HEK293 (cell line): ENCODE results near the gene TMC6.

Experiments used
- BCL11A ChIP-seq: fragments of 450-650 bp; formaldehyde crosslinking; IDR thresholded peaks from 2 replicates; pipeline ENCODE4 v1.5.1; 2016; ENCODE audit warnings: low read depth, missing biosample characterization, missing genetic modification characterization
- EGR2 ChIP-seq: fragments of 450-650 bp; formaldehyde crosslinking; IDR thresholded peaks from 2 replicates; pipeline ENCODE4 v1.5.1; 2016; ENCODE audit warnings: low read depth, missing biosample characterization, missing genetic modification characterization
- INSM2 ChIP-seq: fragments of 450-650 bp; formaldehyde crosslinking; IDR thresholded peaks from 2 replicates; pipeline ENCODE4 v1.5.1; 2016; ENCODE audit warnings: missing biosample characterization, missing genetic modification characterization
- OSR2 ChIP-seq: fragments of 450-650 bp; formaldehyde crosslinking; IDR thresholded peaks from 2 replicates; pipeline ENCODE4 v1.5.1; 2016; ENCODE audit warnings: missing biosample characterization, missing genetic modification characterization
- RBAK ChIP-seq: fragments of 450-650 bp; formaldehyde crosslinking; IDR thresholded peaks from 2 replicates; pipeline ENCODE4 v1.5.1; 2016; ENCODE audit warnings: missing biosample characterization, missing genetic modification characterization
- SALL2 ChIP-seq: fragments of 450-650 bp; formaldehyde crosslinking; IDR thresholded peaks from 2 replicates; pipeline ENCODE4 v1.5.0; 2017; ENCODE audit warnings: missing biosample characterization, mild to moderate bottlenecking, missing genetic modification characterization, borderline replicate concordance
- ZBTB10 ChIP-seq: fragments of 450-650 bp; formaldehyde crosslinking; IDR thresholded peaks from 2 replicates; pipeline ENCODE4 v1.5.1; 2016; ENCODE audit warnings: missing biosample characterization, missing genetic modification characterization
- ZBTB26 ChIP-seq: fragments of 450-650 bp; formaldehyde crosslinking; optimal IDR thresholded peaks from 2 replicates; pipeline ENCODE3; 2016; ENCODE audit warnings: missing biosample characterization, mild to moderate bottlenecking, missing genetic modification characterization
- ZBTB6 ChIP-seq: fragments of 450-650 bp; formaldehyde crosslinking; IDR thresholded peaks from 2 replicates; pipeline ENCODE4 v1.5.1; 2017; ENCODE audit warnings: missing biosample characterization, missing genetic modification characterization
- ZFP69B ChIP-seq: fragments of 450-650 bp; formaldehyde crosslinking; IDR thresholded peaks from 2 replicates; pipeline ENCODE4 v1.5.1; 2016; ENCODE audit warnings: missing biosample characterization, missing genetic modification characterization
- ZNF146 ChIP-seq: fragments of 450-650 bp; formaldehyde crosslinking; IDR thresholded peaks from 2 replicates; pipeline ENCODE4 v1.5.1; 2016; ENCODE audit warnings: missing biosample characterization, missing genetic modification characterization
- ZNF157 ChIP-seq: fragments of 450-650 bp; formaldehyde crosslinking; IDR thresholded peaks from 2 replicates; pipeline ENCODE4 v1.5.1; 2016; ENCODE audit warnings: missing biosample characterization, missing genetic modification characterization
- ZNF16 ChIP-seq: fragments of 450-650 bp; formaldehyde crosslinking; IDR thresholded peaks from 2 replicates; pipeline ENCODE4 v1.5.1; 2016; ENCODE audit warnings: low read depth, missing biosample characterization, missing genetic modification characterization
- ZNF169 ChIP-seq: fragments of 450-650 bp; formaldehyde crosslinking; IDR thresholded peaks from 2 replicates; pipeline ENCODE4 v1.5.1; 2016; ENCODE audit warnings: missing biosample characterization, missing genetic modification characterization
- ZNF2 ChIP-seq: fragments of 450-650 bp; formaldehyde crosslinking; IDR thresholded peaks from 2 replicates; pipeline ENCODE4 v1.5.1; 2016; ENCODE audit warnings: missing biosample characterization, missing genetic modification characterization
- ZNF311 ChIP-seq: fragments of 450-650 bp; formaldehyde crosslinking; IDR thresholded peaks from 2 replicates; pipeline ENCODE4 v1.5.1; 2017; ENCODE audit warnings: missing biosample characterization, missing genetic modification characterization, borderline replicate concordance
- ZNF341 ChIP-seq: fragments of 450-650 bp; formaldehyde crosslinking; IDR thresholded peaks from 2 replicates; pipeline ENCODE4; 2016; ENCODE audit warnings: low read depth, missing biosample characterization, missing genetic modification characterization
- ZNF350 ChIP-seq: fragments of 450-650 bp; formaldehyde crosslinking; IDR thresholded peaks from 2 replicates; pipeline ENCODE4 v1.5.0; 2017; ENCODE audit warnings: missing biosample characterization, mild to moderate bottlenecking, missing genetic modification characterization
- ZNF398 ChIP-seq: fragments of 450-650 bp; formaldehyde crosslinking; IDR thresholded peaks from 2 replicates; pipeline ENCODE4 v1.5.1; 2017; ENCODE audit warnings: missing biosample characterization, missing genetic modification characterization
- ZNF610 ChIP-seq: fragments of 450-650 bp; formaldehyde crosslinking; IDR thresholded peaks from 2 replicates; pipeline ENCODE4 v1.5.1; 2016; ENCODE audit warnings: missing biosample characterization, missing genetic modification characterization, borderline replicate concordance
- ZNF621 ChIP-seq: fragments of 450-650 bp; formaldehyde crosslinking; IDR thresholded peaks from 2 replicates; pipeline ENCODE4 v1.5.1; 2017; ENCODE audit warnings: missing biosample characterization, missing genetic modification characterization
- ZNF677 ChIP-seq: fragments of 450-650 bp; IDR thresholded peaks from 2 replicates; pipeline ENCODE4 v1.5.0; 2018; ENCODE audit warnings: missing biosample characterization, mild to moderate bottlenecking, missing genetic modification characterization, moderate library complexity

The TMC6 gene

GRCh38 chr17:78168242-78168902, 39.8 kb upstream of the TMC6 start, which contains the start of gene SYNGR2 (continued):
- 0 out of 2 replicates have a peak, but pooled peaks have one; percentile 43 for TF ChIP-seq ZBTB6 (tag by site-specific recombination)
- TF ChIP-seq OSR2 (tag by site-specific recombination), result no peak
- no peak for TF ChIP-seq ZBTB10 (tag by site-specific recombination)
- no peak for TF ChIP-seq ZNF311
- no peak for TF ChIP-seq ZNF2 (tag by site-specific recombination)
- TF ChIP-seq ZNF610 (tag by site-specific recombination), result no peak
- no peak for TF ChIP-seq ZNF169
- no peak for TF ChIP-seq SALL2 (tag by site-specific recombination)
- TF ChIP-seq ZNF146, result no peak
- TF ChIP-seq RBAK (tag by site-specific recombination), result no peak
- TF ChIP-seq ZNF398 (tag by site-specific recombination), result peak; percentile 67
- TF ChIP-seq EGR2 (tag by site-specific recombination), result peak; percentile 40
- TF ChIP-seq ZNF157 (tag by site-specific recombination), result no peak
- peak; percentile 35 for TF ChIP-seq ZNF341 (tag by site-specific recombination)
- no peak for TF ChIP-seq ZNF621
- TF ChIP-seq INSM2 (tag by site-specific recombination), result 0 out of 2 replicates have a peak, but pooled peaks have one; percentile 24
- no peak for TF ChIP-seq ZNF16 (tag by site-specific recombination)
- TF ChIP-seq BCL11A (tag by site-specific recombination), result no peak
- peak; percentile 77 for TF ChIP-seq ZFP69B
- no peak for TF ChIP-seq ZNF677
- peak; percentile 87 for TF ChIP-seq ZBTB26 (tag by site-specific recombination)
- no peak for TF ChIP-seq ZNF350
